PC-3 (cell line): ENCODE measurements around the gene BICRAL. TPM values are rescaled to one million over a fixed set of nuclear protein-coding genes. Genes with fewer than 3 reads are reported as not detected.
"Not testable (repeated sequence)": the region's sequence is repeated elsewhere in the genome, so short reads cannot be mapped to it uniquely, and the experiment has no call there.

Experiments used
- ATAC-seq: fragments of 200-7000 bp; cut with Tn5 transposase; 2 replicates; pipeline ENCODE4 v1.9.1; 2020; ENCODE audit warnings: mild to moderate bottlenecking, moderate library complexity
- BruUV-seq: library from RNA; stranded (reverse); fragments of 400-500 nt; replicated peaks from 2 replicates; lab custom pipeline; 2021; lab: Mats Ljungman, UMichigan
- CTCF ChIA-PET: fragments of 300-600 bp; sonication (Branson Sonifier 250); formaldehyde crosslinking; loops from one replicate; lab custom pipeline; 2022; ENCODE audit warnings: antibody characterized with exemption; lab: Charles Lee
- POLR2A ChIA-PET: fragments of 300-600 bp; sonication (Branson Sonifier 250); formaldehyde crosslinking; loops from one replicate; lab custom pipeline; 2022; ENCODE audit warnings: antibody characterized with exemption; ENCODE audit not compliant: unreplicated experiment; lab: Charles Lee
- DNase-seq: peaks from one replicate; pipeline ENCODE4 v3.0.0-alpha.2; 2015
- H2AFZ ChIP-seq: fragments of 300-600 bp; sonication (generic); 2 replicates; pipeline ENCODE4 v1.6.0; 2016; ENCODE audit warnings: antibody characterized with exemption, low read length
- H3F3A ChIP-seq: fragments of 300-600 bp; sonication (generic); one replicate; pipeline ENCODE4 v1.6.0; 2017; ENCODE audit warnings: antibody characterized with exemption, low read length, control low read depth, mild to moderate bottlenecking; ENCODE audit not compliant: unreplicated experiment
- H3K27ac ChIP-seq: fragments of 300-600 bp; sonication (generic); 2 replicates; pipeline ENCODE4 v1.5.1; 2016; ENCODE audit warnings: mild to moderate bottlenecking, low read length
- H3K27me3 ChIP-seq: fragments of 300-600 bp; sonication (generic); 2 replicates; pipeline ENCODE4 v1.6.1; 2016; ENCODE audit warnings: low read length, mixed read lengths
- H3K36me3 ChIP-seq: fragments of 300-600 bp; sonication (generic); 2 replicates; pipeline ENCODE4 v1.6.1; 2016; ENCODE audit warnings: low read depth, mixed run types, low read length, mixed read lengths
- H3K4me1 ChIP-seq: fragments of 300-600 bp; sonication (generic); 2 replicates; pipeline ENCODE4 v1.5.1; 2016; ENCODE audit warnings: low read length; ENCODE audit not compliant: insufficient read depth
- H3K4me2 ChIP-seq: fragments of 300-600 bp; sonication (generic); 2 replicates; pipeline ENCODE4 v1.6.0; 2016; ENCODE audit warnings: low read length
- H3K4me3 ChIP-seq: fragments of 300-600 bp; sonication (generic); 2 replicates; pipeline ENCODE4 v1.5.1; 2016; ENCODE audit warnings: mild to moderate bottlenecking, low read length, mixed read lengths
- H3K79me2 ChIP-seq: fragments of 300-600 bp; sonication (generic); 2 replicates; pipeline ENCODE4 v1.6.1; 2017; ENCODE audit warnings: low read length, mixed read lengths
- H3K9ac ChIP-seq: fragments of 300-600 bp; sonication (generic); 2 replicates; pipeline ENCODE4 v1.6.0; 2016; ENCODE audit warnings: mild to moderate bottlenecking, low read length
- H3K9me2 ChIP-seq: fragments of 300-600 bp; sonication (generic); replicated peaks from 2 replicates; pipeline ENCODE4 v1.6.1; 2016; ENCODE audit warnings: mixed run types, low read length, mixed read lengths
- H3K9me3 ChIP-seq: fragments of 300-600 bp; sonication (generic); 2 replicates; pipeline ENCODE4 v1.6.1; 2016; ENCODE audit warnings: low read length, mixed read lengths
- H4K20me1 ChIP-seq: fragments of 300-600 bp; sonication (generic); 2 replicates; pipeline ENCODE4 v1.6.1; 2016; ENCODE audit warnings: low read length, mixed read lengths
- CTCF ChIP-seq: fragments of 300-600 bp; sonication (generic); conservative IDR thresholded peaks from 2 replicates; pipeline ENCODE4 v1.5.1; 2017; ENCODE audit warnings: antibody characterized with exemption, low read depth, mild to moderate bottlenecking, low read length
- EZH2 ChIP-seq: fragments of 300-600 bp; sonication (generic); IDR thresholded peaks from one replicate; pipeline ENCODE4 v1.6.1; 2017; ENCODE audit warnings: antibody characterized with exemption, mild to moderate bottlenecking, low read length; ENCODE audit not compliant: unreplicated experiment
- EZH2phosphoT487 ChIP-seq: fragments of 300-600 bp; sonication (generic); IDR thresholded peaks from 2 replicates; pipeline ENCODE4 v1.6.1; 2018; ENCODE audit warnings: mild to moderate bottlenecking, antibody characterized with exemption, low read length, borderline replicate concordance
- intact Hi-C: fragments of 100-400 bp; cut with micrococcal nuclease; formaldehyde crosslinking; loops from 2 replicates; pipeline ENCODE4 v1.9.0; 2023
- total RNA-seq: library from RNA; depleted of rRNA; stranded (reverse); fragments of >200 nt; gene quantifications from 2 replicates; pipeline ENCODE4 v1.2.3, GENCODE V29; 2014

Gene BICRAL
- total RNA-seq, 1 experiment from 2014 or later = 3.3 TPM

GRCh38 chr6:42805297-42805861, 23.5 kb downstream of the BICRAL start:
- TF ChIP-seq EZH2phosphoT487 = no peak
- Histone ChIP-seq H3K36me3 (no peaks in the 10 kb centered on the region), H3K4me3 (no peak overlapping the region), H3K4me2 (peak overlapping the region; percentile 13; the same call in 1 of the 2 replicates), H3K27me3 (no peaks in the 10 kb centered on the region), H4K20me1 (no peaks in the 10 kb centered on the region), H3F3A (no peaks in the 10 kb centered on the region), H3K4me1 (peaks cover 25% of the 10 kb centered on the region), H3K27ac (no peak overlapping the region), H2AFZ (no peak overlapping the region), H3K9me2 (no peaks in the 10 kb centered on the region), H3K9me3 (no peaks in the 10 kb centered on the region), H3K9ac (no peak overlapping the region), H3K79me2 (no peaks in the 10 kb centered on the region)
- ChIA-PET CTCF (no interaction called here), POLR2A (no interaction called here)
- BruUV-seq = no TSS peak
- peak; percentile 46 for ATAC-seq
- intact Hi-C loops = no loop called here
- DNase-seq = peak; percentile 67

GRCh38 chr6:42806359-42806758, 24.5 kb downstream of the BICRAL start:
- BruUV-seq = not testable (repeated sequence)

GRCh38 chr6:42808492-42809483, 26.9 kb downstream of the BICRAL start:
- intact Hi-C loops = no loop called here
- H3F3A ChIP-seq = no peaks in the 10 kb centered on the region
- no peaks in the 10 kb centered on the region for H3K9me3 ChIP-seq
- H3K4me3 ChIP-seq = no peak overlapping the region
- no peak for DNase-seq
- no peaks in the 10 kb centered on the region for H3K27me3 ChIP-seq
- H3K9ac ChIP-seq = no peak overlapping the region
- CTCF ChIA-PET = no interaction called here
- no peak overlapping the region for H3K4me2 ChIP-seq
- ATAC-seq = no peak
- no peak overlapping the region for H3K27ac ChIP-seq
- no peaks in the 10 kb centered on the region for H3K36me3 ChIP-seq
- H4K20me1 ChIP-seq = no peaks in the 10 kb centered on the region
- no peak overlapping the region for H2AFZ ChIP-seq
- H3K4me1 ChIP-seq = peaks cover 14% of the 10 kb centered on the region
- no peaks in the 10 kb centered on the region for H3K9me2 ChIP-seq
- POLR2A ChIA-PET = no interaction called here
- no peaks in the 10 kb centered on the region for H3K79me2 ChIP-seq
- BruUV-seq = no TSS peak
- no peak for TF ChIP-seq EZH2
- TF ChIP-seq CTCF = no peak
- no peak for TF ChIP-seq EZH2phosphoT487

More at GRCh38 chr6:42806359-42806758, 24.5 kb downstream of the BICRAL start:
- H3F3A ChIP-seq, H3K27ac ChIP-seq, H3K27me3 ChIP-seq, H4K20me1 ChIP-seq, DNase-seq, ATAC-seq, H3K9me2 ChIP-seq, H3K4me3 ChIP-seq, H3K9me3 ChIP-seq, H2AFZ ChIP-seq, H3K79me2 ChIP-seq, CTCF ChIA-PET, H3K9ac ChIP-seq, POLR2A ChIA-PET, H3K36me3 ChIP-seq, intact Hi-C loops, H3K4me2 ChIP-seq: not testable (repeated sequence)
- peaks cover 15% of the 10 kb centered on the region for H3K4me1 ChIP-seq
